ENCODE results near the gene CD2AP. TPM values are rescaled to one million over a fixed set of nuclear protein-coding genes. Genes with fewer than 3 reads are reported as not detected.

CD2AP gene
- total RNA-seq, 1 donor = 30.4 TPM

DNA sequence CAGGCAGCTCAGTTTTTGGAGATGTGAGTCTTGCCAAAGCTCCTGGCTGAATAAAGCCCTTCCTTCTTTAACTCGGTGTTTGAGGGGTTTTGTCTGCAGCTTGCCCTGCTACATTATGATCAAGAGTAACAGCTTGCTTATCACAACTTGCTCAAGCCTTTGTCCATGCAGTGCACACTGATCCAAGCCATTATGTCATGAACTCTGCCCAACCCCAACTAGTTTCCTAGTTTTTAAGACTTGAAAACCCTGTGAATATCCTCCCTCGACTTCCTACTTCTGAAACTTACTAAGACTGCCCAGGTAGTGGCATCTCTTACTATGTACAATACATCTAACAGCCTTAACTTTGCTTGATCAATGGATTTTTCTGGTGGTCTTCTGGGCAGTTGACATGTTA, 170.4 kb downstream of the CD2AP start:
- no peaks in the 10 kb centered on the region for H4K20me1 ChIP-seq (ENCODE audit: insufficient read depth, low read length)
- DNase-seq (ENCODE audit: insufficient read length, low spot score, missing footprints) = no peak

DNA sequence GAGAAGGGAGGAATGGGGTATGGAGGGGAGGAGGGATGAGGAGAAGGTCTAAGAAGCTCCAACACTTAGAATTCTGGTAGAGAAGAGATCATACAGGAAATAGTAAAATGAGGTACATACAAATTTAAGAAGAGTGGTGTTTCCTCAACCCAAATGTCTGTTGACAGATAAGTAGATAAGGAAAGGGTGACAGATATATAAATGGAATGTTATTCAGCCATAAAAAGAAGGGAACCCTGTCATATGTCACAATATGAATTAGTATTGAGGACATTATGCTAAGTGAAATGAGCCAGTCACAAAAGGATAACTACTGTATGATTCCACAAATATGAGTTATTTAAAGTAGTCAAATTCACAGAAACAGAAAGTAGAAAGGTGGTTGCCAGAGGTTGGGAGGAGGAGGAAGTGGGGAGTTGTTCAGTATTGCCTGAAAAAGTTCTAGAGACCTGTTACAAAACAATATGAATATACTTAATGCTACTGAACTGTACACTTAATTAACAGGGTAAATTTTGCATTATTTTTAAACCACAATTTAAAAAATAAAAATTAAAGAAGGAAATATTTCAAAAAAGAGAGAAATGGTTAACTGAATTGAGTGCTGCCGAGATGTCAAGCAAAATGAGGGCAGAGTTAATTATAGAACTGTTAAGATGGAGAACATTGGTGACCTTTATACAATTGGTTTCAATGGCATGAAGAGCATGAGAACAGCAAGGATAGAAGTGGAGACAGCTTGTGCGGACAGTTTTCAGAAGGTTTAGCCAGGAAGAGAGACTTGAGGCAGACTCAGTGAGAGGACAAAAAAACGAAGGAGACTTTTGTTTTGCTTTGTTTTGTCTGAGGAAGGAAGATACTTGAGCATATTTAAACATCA, 173.2 kb downstream of the CD2AP start:
- TF ChIP-seq, protein P1, sequence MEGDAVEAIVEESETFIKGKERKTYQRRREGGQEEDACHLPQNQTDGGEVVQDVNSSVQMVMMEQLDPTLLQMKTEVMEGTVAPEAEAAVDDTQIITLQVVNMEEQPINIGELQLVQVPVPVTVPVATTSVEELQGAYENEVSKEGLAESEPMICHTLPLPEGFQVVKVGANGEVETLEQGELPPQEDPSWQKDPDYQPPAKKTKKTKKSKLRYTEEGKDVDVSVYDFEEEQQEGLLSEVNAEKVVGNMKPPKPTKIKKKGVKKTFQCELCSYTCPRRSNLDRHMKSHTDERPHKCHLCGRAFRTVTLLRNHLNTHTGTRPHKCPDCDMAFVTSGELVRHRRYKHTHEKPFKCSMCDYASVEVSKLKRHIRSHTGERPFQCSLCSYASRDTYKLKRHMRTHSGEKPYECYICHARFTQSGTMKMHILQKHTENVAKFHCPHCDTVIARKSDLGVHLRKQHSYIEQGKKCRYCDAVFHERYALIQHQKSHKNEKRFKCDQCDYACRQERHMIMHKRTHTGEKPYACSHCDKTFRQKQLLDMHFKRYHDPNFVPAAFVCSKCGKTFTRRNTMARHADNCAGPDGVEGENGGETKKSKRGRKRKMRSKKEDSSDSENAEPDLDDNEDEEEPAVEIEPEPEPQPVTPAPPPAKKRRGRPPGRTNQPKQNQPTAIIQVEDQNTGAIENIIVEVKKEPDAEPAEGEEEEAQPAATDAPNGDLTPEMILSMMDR (IDR thresholded peaks at IDR 0.05; ENCODE audit: extremely low read depth, low read depth, low read length) = no peak
- no peak overlapping the region for H3K27ac ChIP-seq (ENCODE audit: low read depth, low read length)

More for the DNA sequence above, 170.4 kb downstream of the CD2AP start:
- Histone ChIP-seq H3K36me3 (ENCODE audit: insufficient read depth, low read length) (no peaks in the 10 kb centered on the region), H3K27me3 (ENCODE audit: insufficient read depth, low read length) (no peaks in the 10 kb centered on the region), H3K4me2 (ENCODE audit: insufficient read depth, low read length) (no peak overlapping the region), H2AFZ (ENCODE audit: low read length) (no peak overlapping the region), H3K4me3 (ENCODE audit: insufficient read depth, low read length) (no peak overlapping the region), H3K79me2 (ENCODE audit: insufficient read depth, low read length) (no peaks in the 10 kb centered on the region), H3K27ac (ENCODE audit: low read depth, low read length) (no peak overlapping the region), H3K9me3 (ENCODE audit: low read depth, low read length) (no peaks in the 10 kb centered on the region), H3K4me1 (ENCODE audit: insufficient read depth, low read length) (peaks cover 5% of the 10 kb centered on the region)
- TF ChIP-seq, protein P1 (IDR thresholded peaks at IDR 0.05; ENCODE audit: extremely low read depth, low read depth, low read length) = no peak

DNA sequence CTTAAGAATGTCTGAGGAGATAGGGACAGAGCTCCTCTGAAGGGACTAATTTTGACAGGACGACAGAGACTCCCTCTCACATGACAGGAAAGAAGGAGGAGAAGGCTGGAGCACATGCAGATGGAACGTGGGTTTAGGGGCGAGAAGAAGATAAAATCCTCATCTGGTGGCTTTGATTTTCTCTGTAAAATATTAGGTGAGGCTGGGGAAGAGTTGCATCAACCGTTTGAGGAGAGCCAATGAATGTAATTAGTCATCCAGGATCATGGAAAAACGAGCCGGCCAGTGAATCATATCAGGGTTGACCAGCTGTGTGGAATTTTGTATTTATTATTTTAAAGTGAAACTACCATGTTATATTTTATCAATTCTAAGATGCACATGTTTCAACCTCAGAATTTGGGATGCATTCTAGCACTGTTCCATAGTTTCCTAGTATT, 173.9 kb downstream of the CD2AP start:
- Histone ChIP-seq H3K9me3 (ENCODE audit: low read depth, low read length) (no peaks in the 10 kb centered on the region), H3K4me1 (ENCODE audit: insufficient read depth, low read length) (peaks cover 5% of the 10 kb centered on the region), H3K27ac (ENCODE audit: low read depth, low read length) (no peak overlapping the region), H3K4me3 (ENCODE audit: insufficient read depth, low read length) (no peak overlapping the region), H3K4me2 (ENCODE audit: insufficient read depth, low read length) (peak overlapping the region; percentile 14), H3K36me3 (ENCODE audit: insufficient read depth, low read length) (no peaks in the 10 kb centered on the region), H2AFZ (ENCODE audit: low read length) (peak overlapping the region; percentile 4), H3K79me2 (ENCODE audit: insufficient read depth, low read length) (no peaks in the 10 kb centered on the region), H4K20me1 (ENCODE audit: insufficient read depth, low read length) (no peaks in the 10 kb centered on the region), H3K27me3 (ENCODE audit: insufficient read depth, low read length) (no peaks in the 10 kb centered on the region)
- TF ChIP-seq, protein P1 (IDR thresholded peaks at IDR 0.05; ENCODE audit: extremely low read depth, low read depth, low read length) = no peak
- DNase-seq (ENCODE audit: insufficient read length, low spot score, missing footprints) = no peak

More for the DNA sequence above, 173.2 kb downstream of the CD2AP start:
- no peak overlapping the region for H2AFZ ChIP-seq (ENCODE audit: low read length)
- H3K4me2 ChIP-seq (ENCODE audit: insufficient read depth, low read length) = peak overlapping the region; percentile 14
- no peaks in the 10 kb centered on the region for H3K36me3 ChIP-seq (ENCODE audit: insufficient read depth, low read length)
- no peaks in the 10 kb centered on the region for H3K9me3 ChIP-seq (ENCODE audit: low read depth, low read length)
- no peak for DNase-seq (ENCODE audit: insufficient read length, low spot score, missing footprints)
- H3K27me3 ChIP-seq (ENCODE audit: insufficient read depth, low read length) = no peaks in the 10 kb centered on the region
- no peaks in the 10 kb centered on the region for H4K20me1 ChIP-seq (ENCODE audit: insufficient read depth, low read length)
- peaks cover 5% of the 10 kb centered on the region for H3K4me1 ChIP-seq (ENCODE audit: insufficient read depth, low read length)
- no peaks in the 10 kb centered on the region for H3K79me2 ChIP-seq (ENCODE audit: insufficient read depth, low read length)
- no peak overlapping the region for H3K4me3 ChIP-seq (ENCODE audit: insufficient read depth, low read length)

DNA sequence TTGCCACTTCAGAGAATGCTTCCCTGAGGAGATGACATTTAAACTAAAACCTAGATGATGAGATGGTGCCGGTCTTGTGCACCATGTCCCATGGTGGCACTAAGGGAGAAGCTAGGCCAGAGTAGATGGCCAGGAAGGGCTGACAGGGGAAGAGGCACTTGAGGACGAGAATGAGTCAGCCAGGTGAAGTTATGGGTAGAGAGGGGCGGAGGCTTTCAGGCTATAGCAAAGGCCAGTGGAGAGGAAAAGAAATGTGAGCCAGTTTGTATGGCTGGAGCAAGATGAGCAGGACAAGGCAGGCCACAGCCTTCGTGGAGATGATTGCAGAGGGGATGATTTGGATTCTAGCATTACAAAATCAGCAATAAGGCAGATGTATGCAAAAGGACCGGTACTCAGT, 176.1 kb downstream of the CD2AP start:
- H3K27ac ChIP-seq (ENCODE audit: low read depth, low read length) = no peak overlapping the region
- H3K9me3 ChIP-seq (ENCODE audit: low read depth, low read length) = no peaks in the 10 kb centered on the region
- no peaks in the 10 kb centered on the region for H3K79me2 ChIP-seq (ENCODE audit: insufficient read depth, low read length)
- no peaks in the 10 kb centered on the region for H3K36me3 ChIP-seq (ENCODE audit: insufficient read depth, low read length)
- no peaks in the 10 kb centered on the region for H4K20me1 ChIP-seq (ENCODE audit: insufficient read depth, low read length)
- TF ChIP-seq, protein P1 (IDR thresholded peaks at IDR 0.05; ENCODE audit: extremely low read depth, low read depth, low read length) = no peak
- no peak overlapping the region for H3K4me2 ChIP-seq (ENCODE audit: insufficient read depth, low read length)
- no peak overlapping the region for H2AFZ ChIP-seq (ENCODE audit: low read length)
- H3K27me3 ChIP-seq (ENCODE audit: insufficient read depth, low read length) = no peaks in the 10 kb centered on the region
- H3K4me1 ChIP-seq (ENCODE audit: insufficient read depth, low read length) = peaks cover 5% of the 10 kb centered on the region
- DNase-seq (ENCODE audit: insufficient read length, low spot score, missing footprints) = no peak
- H3K4me3 ChIP-seq (ENCODE audit: insufficient read depth, low read length) = no peak overlapping the region
